Calu3 (cell line): ENCODE measurements around the gene CYBC1. TPM values are rescaled to one million over a fixed set of nuclear protein-coding genes. Genes with fewer than 3 reads are reported as not detected.

Experiments
- BruUV-seq: library from RNA; stranded (reverse); fragments of 400-500 nt; replicated peaks from 2 replicates; lab custom pipeline; 2021; lab: Mats Ljungman, UMichigan
- CTCF ChIA-PET: fragments of 300-600 bp; sonication (Branson Sonifier 250); formaldehyde crosslinking; loops from one replicate; lab custom pipeline; 2022; ENCODE audit warnings: antibody characterized with exemption; lab: Charles Lee
- DNase-seq: peaks from one replicate; pipeline ENCODE4 v3.0.0; 2022
- H3K27ac Mint-ChIP-seq: one replicate; pipeline ENCODE4 v1.8.0; 2022; ENCODE audit warnings: mixed read lengths; ENCODE audit not compliant: unreplicated experiment
- H3K27me3 Mint-ChIP-seq: one replicate; pipeline ENCODE4 v1.8.0; 2022; ENCODE audit warnings: mixed read lengths; ENCODE audit not compliant: unreplicated experiment
- H3K36me3 Mint-ChIP-seq: one replicate; pipeline ENCODE4 v1.8.0; 2022; ENCODE audit warnings: mild to moderate bottlenecking, moderate library complexity, mixed read lengths; ENCODE audit not compliant: insufficient read depth, unreplicated experiment
- H3K4me1 Mint-ChIP-seq: one replicate; pipeline ENCODE4 v1.8.0; 2022; ENCODE audit warnings: mild to moderate bottlenecking, low read depth, mixed read lengths; ENCODE audit not compliant: unreplicated experiment
- H3K4me3 Mint-ChIP-seq: one replicate; pipeline ENCODE4 v1.8.0; 2022; ENCODE audit warnings: mild to moderate bottlenecking, low read depth, moderate library complexity, mixed read lengths; ENCODE audit not compliant: unreplicated experiment
- H3K9me3 Mint-ChIP-seq: one replicate; pipeline ENCODE4 v1.8.0; 2022; ENCODE audit warnings: low read depth, mixed read lengths; ENCODE audit not compliant: unreplicated experiment
- CTCF ChIP-seq: fragments of 200-600 bp; IDR thresholded peaks from one replicate; pipeline ENCODE4 v1.8.0; 2022; ENCODE audit warnings: antibody characterized with exemption; ENCODE audit not compliant: unreplicated experiment
- intact Hi-C: fragments of 100-400 bp; cut with micrococcal nuclease; formaldehyde crosslinking; loops from one replicate; pipeline ENCODE4 v1.10.0; 2022; ENCODE audit not compliant: unreplicated experiment
- total RNA-seq: library from RNA; stranded (reverse); gene quantifications from 2 replicates; pipeline ENCODE4 v1.2.3, GENCODE V29; 2022

The CYBC1 gene
- total RNA-seq, 1 experiment from 2014 or later: 80.3 TPM

- Mint-ChIP-seq H3K27me3 (peaks cover 6% of the 10 kb centered on the region), H3K4me1 (peaks cover 4% of the 10 kb centered on the region), H3K36me3 (peaks cover 4% of the 10 kb centered on the region), H3K27ac (no peak overlapping the region), H3K9me3 (no peaks in the 10 kb centered on the region), H3K4me3 (no peak overlapping the region)
- TF ChIP-seq CTCF: no peak
- BruUV-seq: no TSS peak
- CTCF ChIA-PET: no interaction called here
- no peak for DNase-seq
- intact Hi-C loops: no loop called here
Measured at GRCh38 chr17:82392941-82393340, 57.6 kb downstream of the CYBC1 start.

Other genes with a start within 250 kb of the CYBC1 start
- gene CCDC57, start 237.9 kb downstream of the CYBC1 start, total RNA-seq: 69.9 and 76.8 TPM in 2 replicates
- 44.7 and 47.2 TPM in 2 replicates for gene SLC16A3, start 221.7 kb downstream of the CYBC1 start, total RNA-seq
- gene CSNK1D, start 177.1 kb downstream of the CYBC1 start, total RNA-seq: 157 and 160 TPM in 2 replicates
- 0.34 TPM in 1 of 2 replicates, not detected in the other for gene CD7, start 133.1 kb downstream of the CYBC1 start, total RNA-seq
- gene SECTM1, start 117.0 kb downstream of the CYBC1 start, total RNA-seq: 10.4 and 13.4 TPM in 2 replicates
- gene TEX19, start 91.5 kb downstream of the CYBC1 start, total RNA-seq: not detected in 2 replicates
- not detected in 2 replicates for gene UTS2R, start 79.0 kb downstream of the CYBC1 start, total RNA-seq
- gene HEXD, start 32.4 kb downstream of the CYBC1 start, total RNA-seq: 30.7 and 36.0 TPM in 2 replicates
- 29.0 and 38.0 TPM in 2 replicates for gene OGFOD3, start 32.2 kb downstream of the CYBC1 start, total RNA-seq
- 38.1 and 39.4 TPM in 2 replicates for gene NARF, start 8.0 kb upstream of the CYBC1 start, total RNA-seq
- gene FOXK2, start 69.0 kb upstream of the CYBC1 start, total RNA-seq: 96.2 TPM in 2 replicates
- gene WDR45B, start 197.7 kb upstream of the CYBC1 start, total RNA-seq: 106 and 108 TPM in 2 replicates
- gene RAB40B, start 247.9 kb upstream of the CYBC1 start, total RNA-seq: 20.5 and 21.9 TPM in 2 replicates